Activated T-helper 17 cell treated with anti-CD3 and anti-CD28 coated beads, Interleukin-2, amount 50 U/mL, for 72 hours (primary cell): ENCODE measurements around the gene PM20D2. TPM values are rescaled to one million over a fixed set of nuclear protein-coding genes. Genes with fewer than 3 reads are reported as not detected.

Experiments
- ATAC-seq: fragments of 150-1000 bp; cut with Tn5 transposase; replicated peaks from 2 replicates; pipeline ENCODE4 v1.10.0; 2021; ENCODE audit warnings: mild to moderate bottlenecking, moderate library complexity
- H3K27ac Mint-ChIP-seq: one replicate; pipeline ENCODE4 v1.8.0; 2022; ENCODE audit warnings: mixed read lengths
- H3K27me3 Mint-ChIP-seq: one replicate; pipeline ENCODE4 v1.8.0; 2022; ENCODE audit warnings: mixed read lengths
- H3K36me3 Mint-ChIP-seq: one replicate; pipeline ENCODE4 v1.8.0; 2022; ENCODE audit warnings: low read depth, mild to moderate bottlenecking, mixed read lengths
- H3K4me1 Mint-ChIP-seq: one replicate; pipeline ENCODE4 v1.8.0; 2022; ENCODE audit warnings: mixed read lengths
- H3K4me3 Mint-ChIP-seq: one replicate; pipeline ENCODE4 v1.8.0; 2022; ENCODE audit warnings: mild to moderate bottlenecking, mixed read lengths
- H3K9me3 Mint-ChIP-seq: one replicate; pipeline ENCODE4 v1.8.0; 2022; ENCODE audit warnings: mixed read lengths
- total RNA-seq, 2 donors: library from RNA; stranded (reverse); gene quantifications; one replicate each; pipeline ENCODE4 v1.2.3, GENCODE V29; 2022

PM20D2 gene
- total RNA-seq, 2 donors from 2014 or later, result 7.9 to 9.2 TPM

- Mint-ChIP-seq H3K4me3 (no peak overlapping the region), H3K27ac (no peak overlapping the region), H3K4me1 (no peaks in the 10 kb centered on the region), H3K9me3 (no peaks in the 10 kb centered on the region), H3K27me3 (no peaks in the 10 kb centered on the region), H3K36me3 (no peaks in the 10 kb centered on the region)
- ATAC-seq, result no peak
Measured at GRCh38 chr6:89200706-89201215, 54.9 kb downstream of the PM20D2 start.

- no peak overlapping the region for H3K27ac Mint-ChIP-seq
- H3K27me3 Mint-ChIP-seq, result no peaks in the 10 kb centered on the region
- H3K4me3 Mint-ChIP-seq, result no peak overlapping the region
- no peaks in the 10 kb centered on the region for H3K9me3 Mint-ChIP-seq
- H3K4me1 Mint-ChIP-seq, result no peaks in the 10 kb centered on the region
- H3K36me3 Mint-ChIP-seq, result no peaks in the 10 kb centered on the region
- no peak for ATAC-seq
Measured at GRCh38 chr6:89204096-89204495, 58.2 kb downstream of the PM20D2 start.

GRCh38 chr6:89205819-89206218 lies 60.0 kb downstream of the PM20D2 start:
- no peak overlapping the region for H3K4me3 Mint-ChIP-seq
- no peaks in the 10 kb centered on the region for H3K27me3 Mint-ChIP-seq
- no peaks in the 10 kb centered on the region for H3K9me3 Mint-ChIP-seq
- no peak overlapping the region for H3K27ac Mint-ChIP-seq
- no peaks in the 10 kb centered on the region for H3K36me3 Mint-ChIP-seq
- no peak for ATAC-seq
- H3K4me1 Mint-ChIP-seq, result no peaks in the 10 kb centered on the region

GRCh38 chr6:89208551-89208950 lies 62.7 kb downstream of the PM20D2 start:
- Mint-ChIP-seq H3K27me3 (peaks cover 10% of the 10 kb centered on the region), H3K36me3 (no peaks in the 10 kb centered on the region), H3K9me3 (no peaks in the 10 kb centered on the region), H3K4me3 (no peak overlapping the region), H3K4me1 (no peaks in the 10 kb centered on the region), H3K27ac (no peak overlapping the region)
- no peak for ATAC-seq

DNA sequence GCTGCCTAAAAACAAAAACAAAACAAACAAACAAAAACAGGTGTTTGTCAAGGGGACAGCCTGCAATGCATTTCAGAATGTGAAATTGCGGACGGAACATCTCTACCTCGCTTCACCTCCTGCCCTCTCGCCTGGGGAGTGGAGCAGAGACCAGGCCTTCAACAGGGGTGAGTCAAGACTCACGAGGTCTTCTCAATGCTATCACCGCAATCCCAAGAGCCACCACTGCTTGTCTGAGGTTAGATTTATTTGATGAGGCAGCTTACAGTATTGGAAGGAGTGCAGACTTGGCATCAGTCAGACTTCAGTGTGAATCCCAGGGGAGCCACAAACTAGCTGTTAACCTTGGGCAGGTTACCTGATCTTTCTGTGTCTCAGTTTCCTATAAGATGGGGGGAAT lies 63.6 kb downstream of the PM20D2 start:
- H3K27me3 Mint-ChIP-seq, result peaks cover 10% of the 10 kb centered on the region
- H3K4me1 Mint-ChIP-seq, result no peaks in the 10 kb centered on the region
- no peak for ATAC-seq
- no peaks in the 10 kb centered on the region for H3K36me3 Mint-ChIP-seq
- H3K4me3 Mint-ChIP-seq, result no peak overlapping the region
- H3K27ac Mint-ChIP-seq, result no peak overlapping the region
- no peaks in the 10 kb centered on the region for H3K9me3 Mint-ChIP-seq

- Mint-ChIP-seq H3K27ac (no peak overlapping the region), H3K4me3 (no peak overlapping the region), H3K36me3 (no peaks in the 10 kb centered on the region), H3K9me3 (no peaks in the 10 kb centered on the region), H3K4me1 (no peaks in the 10 kb centered on the region), H3K27me3 (peaks cover 10% of the 10 kb centered on the region)
- no peak for ATAC-seq
Measured at GRCh38 chr6:89212472-89212871, 66.6 kb downstream of the PM20D2 start.

GRCh38 chr6:89214197-89214596 lies 68.3 kb downstream of the PM20D2 start:
- H3K27ac Mint-ChIP-seq, result no peak overlapping the region
- H3K36me3 Mint-ChIP-seq, result no peaks in the 10 kb centered on the region
- H3K27me3 Mint-ChIP-seq, result peaks cover 10% of the 10 kb centered on the region
- no peaks in the 10 kb centered on the region for H3K9me3 Mint-ChIP-seq
- H3K4me1 Mint-ChIP-seq, result no peaks in the 10 kb centered on the region
- no peak overlapping the region for H3K4me3 Mint-ChIP-seq
- no peak for ATAC-seq

Other genes starting within 250 kb of the PM20D2 start
- gene RNGTT, start 182.4 kb upstream of the PM20D2 start, total RNA-seq, result 10 to 100 TPM; 20.9 to 23.3 TPM
- gene PNRC1, start 65.3 kb upstream of the PM20D2 start, total RNA-seq, result 100 to 1,000 TPM in 1 of 2 donors, 10 to 100 TPM in 1; 61.5 to 363 TPM
- gene SRSF12, start 28.0 kb upstream of the PM20D2 start, total RNA-seq, result 1 to 10 TPM in 1 of 2 donors, not detected in 1; 1.1 TPM
- gene GABRR1, start 71.3 kb downstream of the PM20D2 start, total RNA-seq, result not detected
- under 1 TPM; 0.64 to 0.71 TPM for gene GABRR2, start 169.2 kb downstream of the PM20D2 start, total RNA-seq
- gene UBE2J1, start 206.7 kb downstream of the PM20D2 start, total RNA-seq, result 10 to 100 TPM; 18.1 to 25.4 TPM